Lower leg skin (tissue), 4 donors: Measurements from ENCODE around the gene ERGIC1. TPM values are rescaled to one million over a fixed set of nuclear protein-coding genes. Genes with fewer than 3 reads are reported as not detected.

Experiments
- DNase-seq, 2 donors: peaks; one replicate each; pipeline ENCODE4 v3.0.0-alpha.2; 2019; ENCODE audit warnings: low spot score in 2 of 2
- H3K4me3 ChIP-seq: fragments of 200-600 bp; sonication (generic); 2 replicates; pipeline ENCODE4 v1.5.1; 2017; ENCODE audit warnings: mild to moderate bottlenecking, low read depth; ENCODE audit not compliant: poor library complexity, severe bottlenecking
- POLR2A ChIP-seq, 2 donors: fragments of 450-650 bp; IDR thresholded peaks; one replicate each; pipeline ENCODE4 v1.6.1; 2016 to 2017; ENCODE audit warnings: antibody characterized with exemption in 2 of 2, mild to moderate bottlenecking in 1 of 2, moderate library complexity in 1 of 2
- WGBS, 2 donors: methylation state at CpG; one replicate each; pipeline ENCODE4 v1.1.5; 2018; 5-methylcytosine and 5-hydroxymethylcytosine counted together
- intact Hi-C: fragments of 100-400 bp; cut with DNase I; formaldehyde crosslinking; loops from one replicate; pipeline ENCODE4 v1.15.0; 2023; ENCODE audit warnings: low total_unique reads
- total RNA-seq, 4 donors: library from RNA; depleted of rRNA; stranded (reverse); fragments of >200 nt; gene quantifications; one replicate each; pipeline ENCODE4 v1.1.0, GENCODE V29; 2016
- TF ChIP-seq, protein P1 (sequence below), 3 donors: fragments of 450-650 bp; IDR thresholded peaks; one replicate each; pipeline ENCODE4 v1.5.1; 2016; ENCODE audit warnings: antibody characterized with exemption in 3 of 3, mild to moderate bottlenecking in 3 of 3, moderate library complexity in 2 of 3

The ERGIC1 gene
- total RNA-seq, 4 donors from 2014 or later = 62.9 to 114 (median 82.6) TPM

DNA sequence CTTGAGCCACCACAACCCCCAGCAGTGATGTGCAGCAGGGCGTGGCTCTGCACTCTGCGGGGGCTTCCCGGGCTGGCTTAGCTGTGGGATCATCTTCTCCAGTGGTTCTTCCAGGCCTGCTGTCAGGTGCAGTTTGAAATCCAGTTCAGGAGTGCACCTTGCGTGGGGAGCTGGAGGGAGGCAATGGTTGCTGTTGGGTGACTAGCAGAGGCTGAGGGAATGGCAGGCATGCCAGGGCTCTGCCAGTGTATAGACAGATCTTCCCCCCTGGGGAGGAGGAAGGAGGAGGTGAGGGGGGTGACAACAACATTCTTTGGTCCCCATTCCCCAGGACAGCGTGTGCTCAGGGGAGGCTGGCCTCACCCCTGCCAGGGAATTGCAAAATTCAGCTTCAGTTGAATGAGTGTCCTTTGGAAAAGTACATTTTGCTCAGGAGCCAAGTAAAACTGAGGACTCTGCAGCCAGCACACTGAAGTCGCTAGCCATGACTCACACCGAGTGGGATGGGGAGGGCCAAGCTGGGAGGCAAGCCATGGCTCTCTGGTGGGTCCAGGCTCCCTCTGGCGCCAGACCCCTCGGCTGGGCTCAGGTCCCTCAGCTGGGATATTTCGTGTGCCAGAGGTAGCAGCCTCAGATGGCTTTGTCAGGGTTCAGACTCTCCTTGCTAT is 35.0 kb downstream of the ERGIC1 start:
- H3K4me3 ChIP-seq = no peak overlapping the region
- intact Hi-C loops = no loop called here
- WGBS, 2 donors = 25 to 36% methylated on average over 9 to 10 of the region's 10 CpGs
- TF ChIP-seq, protein P1, sequence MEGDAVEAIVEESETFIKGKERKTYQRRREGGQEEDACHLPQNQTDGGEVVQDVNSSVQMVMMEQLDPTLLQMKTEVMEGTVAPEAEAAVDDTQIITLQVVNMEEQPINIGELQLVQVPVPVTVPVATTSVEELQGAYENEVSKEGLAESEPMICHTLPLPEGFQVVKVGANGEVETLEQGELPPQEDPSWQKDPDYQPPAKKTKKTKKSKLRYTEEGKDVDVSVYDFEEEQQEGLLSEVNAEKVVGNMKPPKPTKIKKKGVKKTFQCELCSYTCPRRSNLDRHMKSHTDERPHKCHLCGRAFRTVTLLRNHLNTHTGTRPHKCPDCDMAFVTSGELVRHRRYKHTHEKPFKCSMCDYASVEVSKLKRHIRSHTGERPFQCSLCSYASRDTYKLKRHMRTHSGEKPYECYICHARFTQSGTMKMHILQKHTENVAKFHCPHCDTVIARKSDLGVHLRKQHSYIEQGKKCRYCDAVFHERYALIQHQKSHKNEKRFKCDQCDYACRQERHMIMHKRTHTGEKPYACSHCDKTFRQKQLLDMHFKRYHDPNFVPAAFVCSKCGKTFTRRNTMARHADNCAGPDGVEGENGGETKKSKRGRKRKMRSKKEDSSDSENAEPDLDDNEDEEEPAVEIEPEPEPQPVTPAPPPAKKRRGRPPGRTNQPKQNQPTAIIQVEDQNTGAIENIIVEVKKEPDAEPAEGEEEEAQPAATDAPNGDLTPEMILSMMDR (IDR thresholded peaks at IDR 0.05) = no peak
- TF ChIP-seq POLR2A (IDR thresholded peaks at IDR 0.05) = no peak
- DNase-seq = peak; percentile 84 to 96

DNA sequence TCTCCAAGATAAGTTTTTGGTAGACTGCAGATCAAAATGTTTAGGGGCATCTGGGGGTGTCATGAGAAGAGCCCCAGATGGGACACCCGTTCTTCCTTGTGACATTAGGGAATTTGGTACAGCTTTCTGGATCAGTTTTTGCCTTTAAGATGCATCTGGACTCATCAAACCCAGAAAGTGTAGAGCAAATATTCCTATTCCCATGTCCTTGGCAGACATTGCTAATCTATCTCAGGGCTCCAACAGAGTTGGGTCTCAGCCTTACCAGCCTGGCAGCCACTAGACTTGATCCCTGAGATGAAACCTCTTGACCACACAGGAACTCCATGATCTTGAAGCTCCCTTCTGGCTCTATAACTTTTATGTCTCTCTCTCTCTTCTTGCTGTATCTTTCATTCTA is 35.6 kb downstream of the ERGIC1 start:
- intact Hi-C loops = no loop called here
- no peak for TF ChIP-seq POLR2A (IDR thresholded peaks at IDR 0.05)
- TF ChIP-seq, protein P1 (IDR thresholded peaks at IDR 0.05) = no peak
- H3K4me3 ChIP-seq = no peak overlapping the region
- no peak for DNase-seq
- WGBS, 2 donors = 67 to 68% methylated on average over 1 of the region's 1 CpG

- 14 to 15% methylated on average over 4 of the region's 4 CpGs for whole genome bisulfite sequencing, 2 donors
- intact Hi-C loops = no loop called here
- H3K4me3 ChIP-seq = no peak overlapping the region
- peak in 1 of 2 donors; percentile 71 for DNase-seq
- no peak for TF ChIP-seq POLR2A (IDR thresholded peaks at IDR 0.05)
- TF ChIP-seq, protein P1 (IDR thresholded peaks at IDR 0.05) = no peak
Measured at GRCh38 chr5:172870291-172870714, 36.3 kb downstream of the ERGIC1 start.

DNA sequence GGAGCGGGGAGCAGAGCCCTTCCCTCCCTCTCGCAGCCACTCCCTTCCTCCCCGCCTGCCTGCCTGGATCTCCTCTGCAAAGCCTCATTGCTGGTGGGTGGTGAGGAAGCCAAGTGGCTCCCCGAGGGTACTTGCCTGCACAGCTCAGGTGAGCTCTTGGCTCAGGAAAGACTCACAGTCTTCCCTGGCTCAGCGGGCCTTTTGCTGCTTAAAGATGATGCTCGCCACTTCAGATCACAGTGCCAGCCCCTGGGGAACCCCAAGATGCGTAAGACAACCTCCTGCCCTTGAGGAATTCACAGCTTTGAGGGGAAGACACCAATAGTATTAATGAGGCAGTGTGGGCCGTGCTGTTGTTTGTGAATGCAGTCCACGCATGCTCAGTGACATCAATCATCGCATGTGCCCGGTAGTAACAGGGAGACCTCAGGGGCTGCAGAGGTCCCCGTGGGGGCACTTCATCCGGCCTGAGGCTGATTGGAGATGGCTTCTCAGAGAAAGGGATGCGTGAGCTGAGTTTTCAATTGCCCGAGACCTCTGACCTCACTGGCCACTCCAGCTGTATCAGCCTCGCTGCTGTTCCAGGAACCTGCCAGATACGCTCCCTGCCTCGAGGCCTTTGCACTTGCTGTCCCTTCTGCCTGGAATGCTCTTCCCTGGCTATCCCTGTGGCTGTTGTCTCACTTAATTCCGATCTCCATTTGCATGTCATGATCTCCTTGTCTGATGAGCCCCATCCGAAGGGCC is 36.8 kb downstream of the ERGIC1 start:
- intact Hi-C loops = no loop called here
- DNase-seq = no peak

GRCh38 chr5:172871536-172871935 is 37.5 kb downstream of the ERGIC1 start:
- intact Hi-C loops = no loop called here
- H3K4me3 ChIP-seq = no peak overlapping the region
- WGBS, 2 donors = 55 to 57% methylated on average over 3 of the region's 3 CpGs
- TF ChIP-seq, protein P1 (IDR thresholded peaks at IDR 0.05) = no peak
- TF ChIP-seq POLR2A (IDR thresholded peaks at IDR 0.05) = no peak
- no peak for DNase-seq

More for the DNA sequence above, 36.8 kb downstream of the ERGIC1 start:
- TF ChIP-seq POLR2A (IDR thresholded peaks at IDR 0.05) = no peak
- TF ChIP-seq, protein P1 (IDR thresholded peaks at IDR 0.05) = no peak
- 45 to 51% methylated on average over 16 to 20 of the region's 20 CpGs for WGBS, 2 donors
- H3K4me3 ChIP-seq = no peak overlapping the region
